IMR-90 (cell line): ENCODE measurements around the gene ZNF586. TPM values are rescaled to one million over a fixed set of nuclear protein-coding genes. Genes with fewer than 3 reads are reported as not detected.
A peak's percentile ranks its signal among the peaks of the same experiment; 100 is the strongest.

Experiments used
- ATAC-seq: fragments of 200-7000 bp; cut with Tn5 transposase; 2 replicates; pipeline ENCODE4 v1.9.1; 2020; ENCODE audit warnings: low read depth, mild to moderate bottlenecking, moderate library complexity
- BruUV-seq: library from RNA; stranded (reverse); fragments of 400-500 nt; replicated peaks from 2 replicates; lab custom pipeline; 2021; lab: Mats Ljungman, UMichigan
- CTCF ChIA-PET: fragments of 300-600 bp; formaldehyde crosslinking; extraction: SDS; loops from one replicate; lab custom pipeline; 2021; ENCODE audit warnings: antibody characterized with exemption; lab: Yijun Ruan, JAX
- POLR2A ChIA-PET: fragments of 300-600 bp; sonication (Branson Sonifier 250); formaldehyde crosslinking; loops from one replicate; lab custom pipeline; 2022; ENCODE audit warnings: antibody characterized with exemption; ENCODE audit not compliant: unreplicated experiment; lab: Charles Lee
- DNase-seq: peaks from one replicate; pipeline ENCODE4 v3.0.0; 2013
- H2AFZ ChIP-seq: replicated peaks from 2 replicates; pipeline ENCODE3; 2013; ENCODE audit warnings: low read length, mild to moderate bottlenecking; ENCODE audit not compliant: poor library complexity
- H2AK5ac ChIP-seq: 2 replicates; pipeline ENCODE4 v1.6.1; 2013; ENCODE audit warnings: low read depth, low read length, inconsistent platforms
- H2AK9ac ChIP-seq: replicated peaks from 2 replicates; pipeline ENCODE3; 2013; ENCODE audit warnings: mild to moderate bottlenecking, low read depth, low read length, moderate library complexity; ENCODE audit not compliant: poor library complexity
- H2BK120ac ChIP-seq: 2 replicates; pipeline ENCODE4 v1.6.1; 2013; ENCODE audit warnings: low read depth, low read length, inconsistent platforms
- H2BK15ac ChIP-seq: 3 replicates; pipeline ENCODE4 v1.6.1; 2013; ENCODE audit warnings: low read depth, low read length, inconsistent platforms
- H2BK20ac ChIP-seq: 2 replicates; pipeline ENCODE4 v1.6.1; 2013; ENCODE audit warnings: low read depth, mild to moderate bottlenecking, inconsistent platforms, low read length, moderate library complexity
- H2BK5ac ChIP-seq: 2 replicates; pipeline ENCODE4 v1.6.1; 2013; ENCODE audit warnings: mild to moderate bottlenecking, low read depth, low read length, inconsistent platforms; ENCODE audit not compliant: poor library complexity, severe bottlenecking
- H3K14ac ChIP-seq: replicated peaks from 2 replicates; pipeline ENCODE4 v1.6.1; 2013; ENCODE audit warnings: low read depth, low read length, inconsistent platforms
- H3K18ac ChIP-seq: 2 replicates; pipeline ENCODE4 v1.6.1; 2013; ENCODE audit warnings: low read depth, low read length, control low read depth
- H3K23ac ChIP-seq: 2 replicates; pipeline ENCODE4 v1.6.1; 2013; ENCODE audit warnings: low read depth, low read length, inconsistent platforms
- H3K27ac ChIP-seq: 2 replicates; pipeline ENCODE4 v1.5.1; 2013; ENCODE audit warnings: mild to moderate bottlenecking, control low read depth, low read length; ENCODE audit not compliant: insufficient read depth
- H3K27me3 ChIP-seq: 2 replicates; pipeline ENCODE4 v1.6.1; 2013; ENCODE audit warnings: low read length; ENCODE audit not compliant: control insufficient read depth, insufficient read depth
- H3K36me3 ChIP-seq: 2 replicates; pipeline ENCODE4 v1.6.1; 2013; ENCODE audit warnings: low read length, mixed read lengths; ENCODE audit not compliant: control insufficient read depth, insufficient read depth
- H3K4ac ChIP-seq: 2 replicates; pipeline ENCODE4 v1.6.1; 2013; ENCODE audit warnings: low read depth, low read length, inconsistent platforms
- H3K4me1 ChIP-seq: 2 replicates; pipeline ENCODE4 v1.6.1; 2013; ENCODE audit warnings: low read length, mixed read lengths; ENCODE audit not compliant: control insufficient read depth, insufficient read depth
- H3K4me2 ChIP-seq: 2 replicates; pipeline ENCODE4 v1.6.1; 2013; ENCODE audit warnings: low read depth, mild to moderate bottlenecking, control low read depth, low read length, moderate library complexity
- H3K4me3 ChIP-seq: 2 replicates; pipeline ENCODE4 v1.5.1; 2013; ENCODE audit warnings: low read depth, mild to moderate bottlenecking, control low read depth, low read length, moderate library complexity; ENCODE audit not compliant: insufficient read depth
- H3K56ac ChIP-seq: 2 replicates; pipeline ENCODE4 v1.6.1; 2013; ENCODE audit warnings: low read length, inconsistent platforms; ENCODE audit not compliant: insufficient read depth; ENCODE audit errors: extremely low read depth
- H3K79me1 ChIP-seq, 2 experiments: 2 replicates each; pipeline ENCODE4 v1.6.1; 2013; ENCODE audit warnings: low read length in 2 of 2, inconsistent platforms in 1 of 2, low read depth in 1 of 2
- H3K9ac ChIP-seq: 2 replicates; pipeline ENCODE4 v1.6.1; 2013; ENCODE audit warnings: low read depth, low read length, control low read depth
- H3K9me1 ChIP-seq: 2 replicates; pipeline ENCODE4 v1.6.1; 2013; ENCODE audit warnings: low read length, inconsistent platforms; ENCODE audit not compliant: insufficient read depth
- H3K9me3 ChIP-seq: 2 replicates; pipeline ENCODE4 v1.6.1; 2013; ENCODE audit warnings: low read length; ENCODE audit not compliant: control insufficient read depth, insufficient read depth
- H4K20me1 ChIP-seq: 2 replicates; pipeline ENCODE4 v1.6.1; 2013; ENCODE audit warnings: low read length, inconsistent platforms; ENCODE audit not compliant: insufficient read depth
- H4K5ac ChIP-seq: 2 replicates; pipeline ENCODE4 v1.6.1; 2013; ENCODE audit warnings: mild to moderate bottlenecking, low read depth, low read length, control low read depth
- H4K8ac ChIP-seq, 2 experiments: 2 replicates each; pipeline ENCODE4 v1.6.1; 2013; ENCODE audit warnings: low read depth in 2 of 2, low read length in 2 of 2, control low read depth in 1 of 2, inconsistent platforms in 1 of 2
- H4K91ac ChIP-seq: 2 replicates; pipeline ENCODE4 v1.6.1; 2013; ENCODE audit warnings: low read depth, low read length, inconsistent platforms; ENCODE audit not compliant: insufficient read depth
- CEBPB ChIP-seq: IDR thresholded peaks from 2 replicates; pipeline ENCODE4 v1.6.1; 2012; ENCODE audit warnings: low read depth, low read length, improper control_type of control experiment
- MAFK ChIP-seq: IDR thresholded peaks from 2 replicates; pipeline ENCODE4 v1.6.1; 2012; ENCODE audit warnings: low read depth, low read length, improper control_type of control experiment
- WGBS, 2 experiments: methylation state at CpG; one replicate each; pipeline versions ENCODE4 v1.1.5 to v1.1.7; 2013; ENCODE audit warnings: missing lambda C conversion rate in 2 of 2; ENCODE audit not compliant: insufficient read length in 1 of 2; ENCODE audit errors: extremely low coverage in 2 of 2; 5-methylcytosine and 5-hydroxymethylcytosine counted together
- dilution Hi-C: fragments of 300-500 bp; cut with HindIII; formaldehyde crosslinking; loops from one replicate; pipeline ENCODE4 v1.14.3; 2018; ENCODE audit warnings: low sequenced_read_pairs; ENCODE audit not compliant: unreplicated experiment
- in situ Hi-C: fragments of 300-500 bp; cut with MboI; formaldehyde crosslinking; loops from 3 replicates; pipeline ENCODE4 v1.14.3; 2019; ENCODE audit warnings: low sequenced_read_pairs, inconsistent platforms, mixed read lengths
- intact Hi-C: fragments of 100-400 bp; cut with micrococcal nuclease; formaldehyde crosslinking; loops from 2 replicates; pipeline ENCODE4 v1.10.0; 2022
- polyA plus RNA-seq, 3 experiments: library from polyadenylated mRNA; depleted of rRNA; stranded (reverse); fragments of >200 nt; gene quantifications; 2 replicates each; pipeline ENCODE4 v1.2.3, GENCODE V29; 2012; ENCODE audit warnings: low replicate concordance in 1 of 3
- total RNA-seq: library from RNA; depleted of rRNA; stranded (reverse); fragments of >200 nt; gene quantifications from 2 replicates; pipeline ENCODE4 v1.2.3, GENCODE V29; 2012

The ZNF586 gene
- total and polyA plus RNA-seq, 2 of the 4 experiments (the other 2 are of a cell fraction) = 5.6 to 18.6 TPM

DNA sequence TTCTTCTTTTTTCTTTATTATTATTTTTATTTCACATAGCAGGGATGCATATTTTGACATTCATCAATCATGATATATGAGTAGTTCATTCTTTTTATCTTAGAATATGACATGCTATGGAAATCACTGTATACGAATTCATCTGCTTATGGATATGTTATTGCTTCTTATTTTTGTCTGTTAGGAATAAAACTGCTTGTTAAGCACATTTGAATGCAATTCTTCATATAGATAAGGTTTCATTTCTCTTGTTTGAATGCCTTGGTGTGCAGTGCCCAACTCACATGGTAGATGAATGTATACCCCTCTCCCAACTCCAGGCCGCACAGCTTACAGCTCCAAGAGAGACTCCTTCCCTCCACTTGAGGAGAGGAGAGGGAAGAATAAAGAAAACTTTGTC, 11.5 kb upstream of the ZNF586 start:
- peaks cover 28% of the 10 kb centered on the region for H3K9me3 ChIP-seq
- no CpG with 5 or more reads among the region's 2 CpGs for WGBS, 2 experiments
- H3K4ac ChIP-seq = no peak overlapping the region
- H3K79me1 ChIP-seq = peaks cover 20 to 26% of the 10 kb centered on the region in 2 experiments
- H3K4me2 ChIP-seq = no peak overlapping the region
- no peak overlapping the region for H2AK5ac ChIP-seq
- H2BK15ac ChIP-seq = no peak overlapping the region
- dilution Hi-C loops (no loop called here), in situ Hi-C loops (no loop called here), intact Hi-C loops (no loop called here)
- CTCF ChIA-PET = no interaction called here
- H3K4me3 ChIP-seq = no peak overlapping the region
- no peaks in the 10 kb centered on the region for H3K4me1 ChIP-seq
- no peak overlapping the region for H2AFZ ChIP-seq
- no peak overlapping the region for H4K8ac ChIP-seq
- H4K5ac ChIP-seq = no peak overlapping the region
- H3K56ac ChIP-seq = no peak overlapping the region
- no peak overlapping the region for H2BK20ac ChIP-seq
- H3K14ac ChIP-seq = no peak overlapping the region
- peaks cover 3% of the 10 kb centered on the region; the same call in 1 of the 2 replicates for H3K9me1 ChIP-seq
- H4K91ac ChIP-seq = no peak overlapping the region
- H3K27ac ChIP-seq = no peak overlapping the region
- H3K36me3 ChIP-seq = peaks cover 53% of the 10 kb centered on the region
- no peaks in the 10 kb centered on the region for H3K27me3 ChIP-seq
- TF ChIP-seq CEBPB (no peak), MAFK (peak; percentile 60)
- POLR2A ChIA-PET = no interaction called here
- ATAC-seq (no peak), DNase-seq (no peak)
- H2BK5ac ChIP-seq = no peak overlapping the region
- BruUV-seq = no TSS peak
- no peak overlapping the region for H3K23ac ChIP-seq
- no peak overlapping the region for H2BK120ac ChIP-seq
- no peak overlapping the region for H3K18ac ChIP-seq
- no peak overlapping the region for H3K9ac ChIP-seq
- no peak overlapping the region for H2AK9ac ChIP-seq
- H4K20me1 ChIP-seq = no peaks in the 10 kb centered on the region
